Measurements from ENCODE around the gene TMEM182.

DNA sequence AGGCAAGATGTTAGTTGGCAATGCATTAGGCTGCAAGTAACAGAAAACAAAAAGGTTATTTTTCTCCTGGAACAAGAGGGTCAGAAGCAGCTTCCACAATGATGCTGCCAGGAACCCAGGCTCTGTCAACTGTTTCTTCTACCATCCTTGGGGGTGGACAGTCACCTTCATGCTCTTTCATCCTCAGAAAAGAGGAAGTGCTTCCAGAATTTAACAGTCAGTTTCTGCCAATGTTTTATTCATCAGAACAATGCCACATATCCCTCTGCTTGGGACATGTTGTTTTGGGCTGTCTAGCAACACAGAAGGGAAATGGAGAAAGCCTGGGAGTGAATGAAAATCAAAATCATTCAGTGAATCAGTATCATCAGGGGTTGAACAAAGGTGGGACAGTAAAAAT, 7.1 kb downstream of the TMEM182 start:
- TF ChIP-seq, protein P1, sequence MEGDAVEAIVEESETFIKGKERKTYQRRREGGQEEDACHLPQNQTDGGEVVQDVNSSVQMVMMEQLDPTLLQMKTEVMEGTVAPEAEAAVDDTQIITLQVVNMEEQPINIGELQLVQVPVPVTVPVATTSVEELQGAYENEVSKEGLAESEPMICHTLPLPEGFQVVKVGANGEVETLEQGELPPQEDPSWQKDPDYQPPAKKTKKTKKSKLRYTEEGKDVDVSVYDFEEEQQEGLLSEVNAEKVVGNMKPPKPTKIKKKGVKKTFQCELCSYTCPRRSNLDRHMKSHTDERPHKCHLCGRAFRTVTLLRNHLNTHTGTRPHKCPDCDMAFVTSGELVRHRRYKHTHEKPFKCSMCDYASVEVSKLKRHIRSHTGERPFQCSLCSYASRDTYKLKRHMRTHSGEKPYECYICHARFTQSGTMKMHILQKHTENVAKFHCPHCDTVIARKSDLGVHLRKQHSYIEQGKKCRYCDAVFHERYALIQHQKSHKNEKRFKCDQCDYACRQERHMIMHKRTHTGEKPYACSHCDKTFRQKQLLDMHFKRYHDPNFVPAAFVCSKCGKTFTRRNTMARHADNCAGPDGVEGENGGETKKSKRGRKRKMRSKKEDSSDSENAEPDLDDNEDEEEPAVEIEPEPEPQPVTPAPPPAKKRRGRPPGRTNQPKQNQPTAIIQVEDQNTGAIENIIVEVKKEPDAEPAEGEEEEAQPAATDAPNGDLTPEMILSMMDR (IDR thresholded peaks at IDR 0.05): no peak
- no peak for TF ChIP-seq POLR2A (IDR thresholded peaks at IDR 0.05)
